ENCODE measurements around the gene COX20.

COX20 gene

GRCh38 chr1:244821134-244821533 is 14.3 kb upstream of the COX20 start:
- H3K27me3 ChIP-seq (ENCODE audit: low read length), result no peaks in the 10 kb centered on the region
- H3K79me2 ChIP-seq (ENCODE audit: insufficient read depth, low read length), result no peaks in the 10 kb centered on the region
- no peak overlapping the region for H3K4me3 ChIP-seq (ENCODE audit: insufficient read depth, low read length, poor library complexity, severe bottlenecking)
- H3K9me3 ChIP-seq (ENCODE audit: insufficient read depth, low read length), result no peaks in the 10 kb centered on the region
- no peak overlapping the region for H2AFZ ChIP-seq (ENCODE audit: low read depth, low read length, severe bottlenecking)
- no peak overlapping the region for H3K27ac ChIP-seq (ENCODE audit: low read depth, low read length)
- no peaks in the 10 kb centered on the region for H3F3A ChIP-seq (ENCODE audit: insufficient read depth)
- no peaks in the 10 kb centered on the region for H3K9me2 ChIP-seq (replicated peaks; ENCODE audit: insufficient read depth, low read length)
- H3K36me3 ChIP-seq (ENCODE audit: low read length), result no peaks in the 10 kb centered on the region
- H4K20me1 ChIP-seq (ENCODE audit: low read depth, low read length), result no peaks in the 10 kb centered on the region
- TF ChIP-seq CTCF (IDR thresholded peaks at IDR 0.05; ENCODE audit: insufficient read depth, low read length, poor library complexity, severe bottlenecking) (no peak), EZH2phosphoT487 (conservative IDR thresholded peaks at IDR 0.05; ENCODE audit: low read length) (no peak)
- H3K9ac ChIP-seq (ENCODE audit: low read length), result no peak overlapping the region
- no peak overlapping the region for H3K4me2 ChIP-seq (ENCODE audit: low read depth, low read length, poor library complexity, severe bottlenecking)

- Histone ChIP-seq H3K4me3 (ENCODE audit: insufficient read depth, low read length, poor library complexity, severe bottlenecking) (no peak overlapping the region), H3K9me2 (replicated peaks; ENCODE audit: insufficient read depth, low read length) (no peaks in the 10 kb centered on the region), H4K20me1 (ENCODE audit: low read depth, low read length) (no peaks in the 10 kb centered on the region), H3K4me2 (ENCODE audit: low read depth, low read length, poor library complexity, severe bottlenecking) (no peak overlapping the region), H3K27ac (ENCODE audit: low read depth, low read length) (no peak overlapping the region), H3K36me3 (ENCODE audit: low read length) (no peaks in the 10 kb centered on the region), H3F3A (ENCODE audit: insufficient read depth) (no peaks in the 10 kb centered on the region), H2AFZ (ENCODE audit: low read depth, low read length, severe bottlenecking) (no peak overlapping the region), H3K9ac (ENCODE audit: low read length) (no peak overlapping the region), H3K79me2 (ENCODE audit: insufficient read depth, low read length) (no peaks in the 10 kb centered on the region), H3K9me3 (ENCODE audit: insufficient read depth, low read length) (no peaks in the 10 kb centered on the region), H3K27me3 (ENCODE audit: low read length) (no peaks in the 10 kb centered on the region)
- TF ChIP-seq EZH2phosphoT487 (conservative IDR thresholded peaks at IDR 0.05; ENCODE audit: low read length), result no peak
- no peak for TF ChIP-seq CTCF (IDR thresholded peaks at IDR 0.05; ENCODE audit: insufficient read depth, low read length, poor library complexity, severe bottlenecking)
Measured at GRCh38 chr1:244822878-244823277, 12.6 kb upstream of the COX20 start.

GRCh38 chr1:244826712-244827111 is 8.7 kb upstream of the COX20 start:
- no peaks in the 10 kb centered on the region for H3K27me3 ChIP-seq (ENCODE audit: low read length)
- no peaks in the 10 kb centered on the region for H3K79me2 ChIP-seq (ENCODE audit: insufficient read depth, low read length)
- no peak overlapping the region for H3K9ac ChIP-seq (ENCODE audit: low read length)
- peaks cover 10% of the 10 kb centered on the region; the same call in 1 of the 2 replicates for H3F3A ChIP-seq (ENCODE audit: insufficient read depth)
- no peak overlapping the region for H3K27ac ChIP-seq (ENCODE audit: low read depth, low read length)
- H3K9me2 ChIP-seq (replicated peaks; ENCODE audit: insufficient read depth, low read length), result no peaks in the 10 kb centered on the region
- no peak overlapping the region for H2AFZ ChIP-seq (ENCODE audit: low read depth, low read length, severe bottlenecking)
- H3K4me2 ChIP-seq (ENCODE audit: low read depth, low read length, poor library complexity, severe bottlenecking), result no peak overlapping the region
- TF ChIP-seq EZH2phosphoT487 (conservative IDR thresholded peaks at IDR 0.05; ENCODE audit: low read length) (no peak), CTCF (IDR thresholded peaks at IDR 0.05; ENCODE audit: insufficient read depth, low read length, poor library complexity, severe bottlenecking) (no peak)
- H3K36me3 ChIP-seq (ENCODE audit: low read length), result no peaks in the 10 kb centered on the region
- no peaks in the 10 kb centered on the region for H4K20me1 ChIP-seq (ENCODE audit: low read depth, low read length)
- no peaks in the 10 kb centered on the region for H3K9me3 ChIP-seq (ENCODE audit: insufficient read depth, low read length)
- no peak overlapping the region for H3K4me3 ChIP-seq (ENCODE audit: insufficient read depth, low read length, poor library complexity, severe bottlenecking)

Data from SU-DHL-6 (cell line).